ENCODE results near the gene WDR93.

Gene WDR93

DNA sequence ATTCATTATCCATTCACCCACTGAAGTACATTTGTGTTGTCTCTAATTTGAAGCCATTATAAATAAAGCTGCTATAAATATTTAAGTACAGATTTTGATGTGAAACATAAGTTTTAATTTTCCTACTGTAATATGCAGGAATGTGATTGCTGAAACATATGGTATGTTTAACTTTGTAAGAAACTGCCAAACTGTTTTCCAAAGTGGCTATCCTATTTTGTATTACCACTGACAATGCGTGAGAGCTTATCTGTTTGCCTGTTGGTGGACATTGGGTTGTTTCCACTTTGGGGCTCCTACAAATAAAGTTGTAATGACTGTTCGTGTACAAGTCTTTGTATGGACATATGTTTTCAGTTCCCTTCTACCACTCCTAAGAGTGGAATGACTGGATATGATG is 2.5 kb downstream of the WDR93 start:
- no peaks in the 10 kb centered on the region for H3K36me3 ChIP-seq (ENCODE audit: control insufficient read depth, insufficient read depth, low read length)
- H3K9ac ChIP-seq (ENCODE audit: low read length), result no peak overlapping the region
- H3K4me1 ChIP-seq (ENCODE audit: control insufficient read depth, insufficient read depth, low read length), result 0 out of 2 replicates have a peak, but pooled peaks cover 3% of the 10 kb centered on the region
- no peaks in the 10 kb centered on the region for H3K9me3 ChIP-seq (ENCODE audit: control insufficient read depth, insufficient read depth, low read depth, low read length)
- no peaks in the 10 kb centered on the region for H3K27me3 ChIP-seq (ENCODE audit: control insufficient read depth, insufficient read depth, low read length)
- no peak overlapping the region for H3K4me3 ChIP-seq (ENCODE audit: low read depth, low read length)
- H3K27ac ChIP-seq (ENCODE audit: low read depth, low read length), result no peak overlapping the region

DNA sequence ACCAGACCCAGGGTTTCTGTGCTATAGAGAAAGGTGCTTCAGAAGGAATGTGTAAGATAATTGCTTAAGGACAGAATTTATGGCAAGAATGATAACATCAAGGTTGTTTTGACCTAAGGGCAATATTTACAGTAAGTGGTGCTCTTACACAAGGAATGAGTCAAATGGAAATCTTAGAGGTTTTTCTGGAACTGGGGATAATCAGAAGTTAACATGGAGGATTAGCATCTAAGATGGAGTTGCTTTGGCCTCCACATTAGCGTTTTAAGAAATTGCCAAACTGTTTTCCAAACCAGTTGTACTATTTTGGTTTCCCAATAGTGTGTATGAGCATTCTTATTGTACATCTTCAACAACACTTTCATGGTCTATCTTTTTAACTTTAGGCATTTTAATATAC is 3.1 kb downstream of the WDR93 start:
- no peaks in the 10 kb centered on the region for H3K9me3 ChIP-seq (ENCODE audit: control insufficient read depth, insufficient read depth, low read depth, low read length)
- no peak overlapping the region for H3K27ac ChIP-seq (ENCODE audit: low read depth, low read length)
- H3K4me1 ChIP-seq (ENCODE audit: control insufficient read depth, insufficient read depth, low read length), result 0 out of 2 replicates have a peak, but pooled peaks cover 3% of the 10 kb centered on the region
- no peaks in the 10 kb centered on the region for H3K27me3 ChIP-seq (ENCODE audit: control insufficient read depth, insufficient read depth, low read length)
- H3K36me3 ChIP-seq (ENCODE audit: control insufficient read depth, insufficient read depth, low read length), result no peaks in the 10 kb centered on the region
- H3K4me3 ChIP-seq (ENCODE audit: low read depth, low read length), result no peak overlapping the region
- no peak overlapping the region for H3K9ac ChIP-seq (ENCODE audit: low read length)

- no peak overlapping the region for H3K4me3 ChIP-seq (ENCODE audit: low read depth, low read length)
- no peaks in the 10 kb centered on the region for H3K9me3 ChIP-seq (ENCODE audit: control insufficient read depth, insufficient read depth, low read depth, low read length)
- H3K27ac ChIP-seq (ENCODE audit: low read depth, low read length), result no peak overlapping the region
- no peak overlapping the region for H3K9ac ChIP-seq (ENCODE audit: low read length)
- no peaks in the 10 kb centered on the region for H3K36me3 ChIP-seq (ENCODE audit: control insufficient read depth, insufficient read depth, low read length)
- 0 out of 2 replicates have a peak, but pooled peaks cover 3% of the 10 kb centered on the region for H3K4me1 ChIP-seq (ENCODE audit: control insufficient read depth, insufficient read depth, low read length)
- no peaks in the 10 kb centered on the region for H3K27me3 ChIP-seq (ENCODE audit: control insufficient read depth, insufficient read depth, low read length)
Measured at GRCh38 chr15:89695198-89695597, 4.6 kb downstream of the WDR93 start.

DNA sequence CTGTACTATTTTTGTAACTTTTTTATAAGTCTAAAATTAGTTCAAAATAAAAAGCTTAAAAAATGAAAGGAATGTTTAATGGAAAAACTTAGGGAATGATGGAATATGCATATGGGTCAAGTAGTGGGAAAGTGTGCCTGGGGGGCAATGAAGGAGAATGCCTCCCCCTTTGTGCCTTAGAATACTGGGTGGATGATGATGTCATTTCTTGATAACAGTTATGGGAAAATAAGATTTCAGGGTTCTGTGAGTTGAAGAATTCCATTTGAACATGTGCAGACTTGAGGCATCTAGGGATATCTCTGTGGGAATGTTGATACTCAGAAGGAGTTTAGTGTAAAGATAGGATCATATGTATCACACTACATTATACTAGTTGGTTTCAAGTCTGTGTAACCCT is 13.8 kb downstream of the WDR93 start:
- Histone ChIP-seq H3K9me3 (ENCODE audit: control insufficient read depth, insufficient read depth, low read depth, low read length) (no peaks in the 10 kb centered on the region), H3K36me3 (ENCODE audit: control insufficient read depth, insufficient read depth, low read length) (no peaks in the 10 kb centered on the region), H3K27ac (ENCODE audit: low read depth, low read length) (no peak overlapping the region), H3K9ac (ENCODE audit: low read length) (no peak overlapping the region), H3K4me1 (ENCODE audit: control insufficient read depth, insufficient read depth, low read length) (no peaks in the 10 kb centered on the region), H3K27me3 (ENCODE audit: control insufficient read depth, insufficient read depth, low read length) (0 out of 2 replicates have a peak, but pooled peaks cover 3% of the 10 kb centered on the region), H3K4me3 (ENCODE audit: low read depth, low read length) (no peak overlapping the region)

DNA sequence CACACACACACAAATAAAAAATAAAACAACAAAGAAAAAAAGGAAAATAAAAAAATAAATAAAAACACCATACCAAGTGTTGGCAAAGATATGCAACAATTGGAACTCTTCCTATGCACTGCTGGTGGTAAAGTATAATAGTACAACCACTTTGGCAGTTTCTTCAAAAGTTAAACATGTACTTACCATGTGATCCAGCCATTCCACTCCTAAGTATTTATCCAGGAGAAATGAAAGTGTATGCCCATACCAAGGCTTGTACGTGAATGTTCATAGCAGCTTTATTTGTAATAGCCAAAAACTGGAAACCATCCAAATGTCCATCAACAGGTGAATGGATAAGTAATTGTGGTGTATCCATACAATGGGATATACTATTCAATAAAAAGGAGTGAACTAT is 17.0 kb downstream of the WDR93 start:
- Histone ChIP-seq H3K9ac (ENCODE audit: low read length) (no peak overlapping the region), H3K4me1 (ENCODE audit: control insufficient read depth, insufficient read depth, low read length) (no peaks in the 10 kb centered on the region), H3K27me3 (ENCODE audit: control insufficient read depth, insufficient read depth, low read length) (0 out of 2 replicates have a peak, but pooled peaks cover 3% of the 10 kb centered on the region), H3K27ac (ENCODE audit: low read depth, low read length) (no peak overlapping the region), H3K36me3 (ENCODE audit: control insufficient read depth, insufficient read depth, low read length) (no peaks in the 10 kb centered on the region), H3K4me3 (ENCODE audit: low read depth, low read length) (no peak overlapping the region), H3K9me3 (ENCODE audit: control insufficient read depth, insufficient read depth, low read depth, low read length) (no peaks in the 10 kb centered on the region)

DNA sequence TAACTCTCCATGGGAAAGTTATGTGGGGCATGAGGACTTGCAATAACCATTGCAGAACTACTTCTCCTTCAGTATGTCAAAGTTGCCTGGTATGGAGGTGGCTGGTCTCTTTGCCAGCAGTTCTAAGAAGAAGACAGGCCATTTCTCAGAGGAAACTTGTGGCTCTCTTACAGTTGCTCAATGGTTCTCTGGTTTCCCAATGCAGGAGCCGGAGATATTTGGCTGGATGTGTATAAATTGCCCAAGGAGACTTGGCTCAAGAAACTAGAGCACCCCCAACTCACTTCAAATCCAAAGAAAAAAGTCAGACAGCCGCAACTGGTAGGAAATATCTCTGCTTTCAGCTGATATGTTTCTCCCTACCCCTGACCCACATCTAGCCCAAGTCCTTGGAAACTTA is 24.2 kb downstream of the WDR93 start:
- no peak overlapping the region for H3K4me3 ChIP-seq (ENCODE audit: low read depth, low read length)
- no peaks in the 10 kb centered on the region for H3K36me3 ChIP-seq (ENCODE audit: control insufficient read depth, insufficient read depth, low read length)
- no peaks in the 10 kb centered on the region for H3K4me1 ChIP-seq (ENCODE audit: control insufficient read depth, insufficient read depth, low read length)
- H3K27ac ChIP-seq (ENCODE audit: low read depth, low read length), result no peak overlapping the region
- no peak overlapping the region for H3K9ac ChIP-seq (ENCODE audit: low read length)
- H3K27me3 ChIP-seq (ENCODE audit: control insufficient read depth, insufficient read depth, low read length), result no peaks in the 10 kb centered on the region
- no peaks in the 10 kb centered on the region for H3K9me3 ChIP-seq (ENCODE audit: control insufficient read depth, insufficient read depth, low read depth, low read length)

DNA sequence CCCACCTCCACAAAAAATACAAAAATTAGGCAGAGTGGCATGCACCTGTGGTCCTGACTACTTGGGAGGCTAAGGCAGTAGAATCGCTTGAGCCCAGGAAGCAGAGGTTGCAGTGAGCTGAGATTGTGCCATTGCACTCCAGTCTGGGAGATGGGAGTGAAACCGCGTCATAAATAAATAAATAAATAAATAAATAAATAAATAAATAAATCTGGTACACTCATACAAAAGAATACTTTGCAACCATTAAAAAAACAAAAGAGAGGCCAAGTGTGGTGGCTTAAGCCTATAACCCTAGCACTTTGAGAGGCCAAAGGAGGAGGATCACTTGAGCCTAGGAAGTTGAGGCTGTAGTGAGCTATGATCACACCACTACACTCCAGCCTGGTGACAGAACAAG is 32.4 kb downstream of the WDR93 start:
- H3K27ac ChIP-seq (ENCODE audit: low read depth, low read length), result no peak overlapping the region
- H3K4me3 ChIP-seq (ENCODE audit: low read depth, low read length), result no peak overlapping the region
- peaks cover 5% of the 10 kb centered on the region for H3K9me3 ChIP-seq (ENCODE audit: control insufficient read depth, insufficient read depth, low read depth, low read length)
- no peaks in the 10 kb centered on the region for H3K4me1 ChIP-seq (ENCODE audit: control insufficient read depth, insufficient read depth, low read length)
- no peak overlapping the region for H3K9ac ChIP-seq (ENCODE audit: low read length)
- no peaks in the 10 kb centered on the region for H3K36me3 ChIP-seq (ENCODE audit: control insufficient read depth, insufficient read depth, low read length)
- H3K27me3 ChIP-seq (ENCODE audit: control insufficient read depth, insufficient read depth, low read length), result no peaks in the 10 kb centered on the region; the same call in 1 of the 2 replicates

- no peaks in the 10 kb centered on the region for H3K36me3 ChIP-seq (ENCODE audit: control insufficient read depth, insufficient read depth, low read length)
- H3K27ac ChIP-seq (ENCODE audit: low read depth, low read length), result no peak overlapping the region
- no peaks in the 10 kb centered on the region for H3K4me1 ChIP-seq (ENCODE audit: control insufficient read depth, insufficient read depth, low read length)
- H3K9me3 ChIP-seq (ENCODE audit: control insufficient read depth, insufficient read depth, low read depth, low read length), result peaks cover 5% of the 10 kb centered on the region
- no peaks in the 10 kb centered on the region; the same call in 1 of the 2 replicates for H3K27me3 ChIP-seq (ENCODE audit: control insufficient read depth, insufficient read depth, low read length)
- no peak overlapping the region for H3K4me3 ChIP-seq (ENCODE audit: low read depth, low read length)
- no peak overlapping the region for H3K9ac ChIP-seq (ENCODE audit: low read length)
Measured at GRCh38 chr15:89724621-89725020, 34.0 kb downstream of the WDR93 start.

- Histone ChIP-seq H3K4me1 (ENCODE audit: control insufficient read depth, insufficient read depth, low read length) (no peaks in the 10 kb centered on the region), H3K9ac (ENCODE audit: low read length) (no peak overlapping the region), H3K4me3 (ENCODE audit: low read depth, low read length) (no peak overlapping the region), H3K27ac (ENCODE audit: low read depth, low read length) (no peak overlapping the region), H3K9me3 (ENCODE audit: control insufficient read depth, insufficient read depth, low read depth, low read length) (peaks cover 5% of the 10 kb centered on the region), H3K36me3 (ENCODE audit: control insufficient read depth, insufficient read depth, low read length) (no peaks in the 10 kb centered on the region), H3K27me3 (ENCODE audit: control insufficient read depth, insufficient read depth, low read length) (no peaks in the 10 kb centered on the region; the same call in 1 of the 2 replicates)
Measured at GRCh38 chr15:89725064-89725463, 34.5 kb downstream of the WDR93 start.

DNA sequence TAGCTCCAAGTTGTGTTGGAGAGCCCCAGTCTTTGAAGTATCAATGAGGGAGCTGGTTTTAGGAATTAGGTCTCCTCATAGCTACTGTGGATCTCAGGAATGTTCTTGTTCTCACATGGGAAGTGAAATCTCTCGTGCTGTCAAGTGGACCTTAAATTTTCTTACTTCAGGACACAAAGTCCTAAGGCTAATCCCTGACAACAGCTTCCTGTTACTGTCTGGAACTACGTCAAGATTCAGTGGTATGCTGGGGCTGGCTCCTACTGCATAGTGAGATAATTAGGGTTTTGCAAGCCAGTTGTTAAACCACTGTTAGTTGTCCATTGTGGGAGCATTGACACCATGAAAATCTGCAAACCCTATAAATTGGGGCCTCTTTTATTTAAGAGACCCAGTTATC is 37.6 kb downstream of the WDR93 start:
- Histone ChIP-seq H3K9ac (ENCODE audit: low read length) (no peak overlapping the region), H3K4me1 (ENCODE audit: control insufficient read depth, insufficient read depth, low read length) (no peaks in the 10 kb centered on the region), H3K27ac (ENCODE audit: low read depth, low read length) (no peak overlapping the region), H3K36me3 (ENCODE audit: control insufficient read depth, insufficient read depth, low read length) (no peaks in the 10 kb centered on the region), H3K27me3 (ENCODE audit: control insufficient read depth, insufficient read depth, low read length) (no peaks in the 10 kb centered on the region), H3K4me3 (ENCODE audit: low read depth, low read length) (no peak overlapping the region), H3K9me3 (ENCODE audit: control insufficient read depth, insufficient read depth, low read depth, low read length) (peaks cover 5% of the 10 kb centered on the region)

DNA sequence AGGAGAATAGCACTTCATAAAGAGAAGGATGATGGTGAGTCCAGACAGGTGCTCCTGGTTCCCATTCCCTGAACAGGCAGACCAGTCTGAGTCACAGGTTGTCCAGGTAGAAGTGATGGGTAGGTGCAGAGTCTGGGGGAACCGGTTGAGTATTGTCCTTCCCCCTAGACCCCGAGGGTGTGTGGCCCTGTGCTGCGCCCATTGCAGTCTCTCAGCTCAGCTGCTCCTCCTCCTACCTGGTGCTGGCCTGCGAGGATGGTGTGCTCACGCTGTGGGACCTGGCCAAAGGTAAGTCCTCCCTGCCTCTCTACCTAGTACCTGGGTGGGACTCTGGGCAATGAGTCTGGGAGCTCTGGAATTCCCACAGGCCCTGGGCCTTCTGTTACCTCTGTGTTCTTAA is 40.7 kb downstream of the WDR93 start:
- peaks cover 17% of the 10 kb centered on the region; the same call in 1 of the 2 replicates for H3K27me3 ChIP-seq (ENCODE audit: control insufficient read depth, insufficient read depth, low read length)
- H3K9ac ChIP-seq (ENCODE audit: low read length), result no peak overlapping the region
- no peaks in the 10 kb centered on the region for H3K36me3 ChIP-seq (ENCODE audit: control insufficient read depth, insufficient read depth, low read length)
- no peak overlapping the region for H3K4me3 ChIP-seq (ENCODE audit: low read depth, low read length)
- H3K9me3 ChIP-seq (ENCODE audit: control insufficient read depth, insufficient read depth, low read depth, low read length), result no peaks in the 10 kb centered on the region
- H3K4me1 ChIP-seq (ENCODE audit: control insufficient read depth, insufficient read depth, low read length), result no peaks in the 10 kb centered on the region
- H3K27ac ChIP-seq (ENCODE audit: low read depth, low read length), result no peak overlapping the region

All from HUES6 (cell line).